Calu3 (cell line): ENCODE measurements around the gene TRIM67. TPM values are rescaled to one million over a fixed set of nuclear protein-coding genes. Genes with fewer than 3 reads are reported as not detected.
A peak's percentile ranks its signal among the peaks of the same experiment; 100 is the strongest.

Experiments
- BruUV-seq: library from RNA; stranded (reverse); fragments of 400-500 nt; replicated peaks from 2 replicates; lab custom pipeline; 2021; lab: Mats Ljungman, UMichigan
- CTCF ChIA-PET: fragments of 300-600 bp; sonication (Branson Sonifier 250); formaldehyde crosslinking; loops from one replicate; lab custom pipeline; 2022; ENCODE audit warnings: antibody characterized with exemption; lab: Charles Lee
- DNase-seq: peaks from one replicate; pipeline ENCODE4 v3.0.0; 2022
- H3K27ac Mint-ChIP-seq: one replicate; pipeline ENCODE4 v1.8.0; 2022; ENCODE audit warnings: mixed read lengths; ENCODE audit not compliant: unreplicated experiment
- H3K27me3 Mint-ChIP-seq: one replicate; pipeline ENCODE4 v1.8.0; 2022; ENCODE audit warnings: mixed read lengths; ENCODE audit not compliant: unreplicated experiment
- H3K36me3 Mint-ChIP-seq: one replicate; pipeline ENCODE4 v1.8.0; 2022; ENCODE audit warnings: mild to moderate bottlenecking, moderate library complexity, mixed read lengths; ENCODE audit not compliant: insufficient read depth, unreplicated experiment
- H3K4me1 Mint-ChIP-seq: one replicate; pipeline ENCODE4 v1.8.0; 2022; ENCODE audit warnings: mild to moderate bottlenecking, low read depth, mixed read lengths; ENCODE audit not compliant: unreplicated experiment
- H3K4me3 Mint-ChIP-seq: one replicate; pipeline ENCODE4 v1.8.0; 2022; ENCODE audit warnings: mild to moderate bottlenecking, low read depth, moderate library complexity, mixed read lengths; ENCODE audit not compliant: unreplicated experiment
- H3K9me3 Mint-ChIP-seq: one replicate; pipeline ENCODE4 v1.8.0; 2022; ENCODE audit warnings: low read depth, mixed read lengths; ENCODE audit not compliant: unreplicated experiment
- intact Hi-C: fragments of 100-400 bp; cut with micrococcal nuclease; formaldehyde crosslinking; loops from one replicate; pipeline ENCODE4 v1.10.0; 2022; ENCODE audit not compliant: unreplicated experiment
- total RNA-seq: library from RNA; stranded (reverse); gene quantifications from 2 replicates; pipeline ENCODE4 v1.2.3, GENCODE V29; 2022
- TF ChIP-seq, protein P1 (sequence below): fragments of 200-600 bp; IDR thresholded peaks from one replicate; pipeline ENCODE4 v1.8.0; 2022; ENCODE audit warnings: antibody characterized with exemption; ENCODE audit not compliant: unreplicated experiment

Gene TRIM67
- total RNA-seq, 1 experiment from 2014 or later: 0.09 TPM

- Mint-ChIP-seq H3K4me1 (peaks cover 35% of the 10 kb centered on the region), H3K36me3 (no peaks in the 10 kb centered on the region), H3K27me3 (peaks cover 27% of the 10 kb centered on the region), H3K4me3 (no peak overlapping the region), H3K27ac (no peak overlapping the region), H3K9me3 (no peaks in the 10 kb centered on the region)
- CTCF ChIA-PET: interaction anchor here (1.0 to 1.8 kb wide), 3 partner anchors 14 to 215 kb away, joined by 3 to 7 read pairs (median 6); partner anchors contain the start of genes ARV1 and TTC13
- BruUV-seq: no TSS peak
- intact Hi-C loops: loop anchor here (2.0 to 10.0 kb wide), 2 partner anchors 55 to 159 kb away; no protein-coding TSS in a partner anchor
- DNase-seq: no peak
- TF ChIP-seq, protein P1, sequence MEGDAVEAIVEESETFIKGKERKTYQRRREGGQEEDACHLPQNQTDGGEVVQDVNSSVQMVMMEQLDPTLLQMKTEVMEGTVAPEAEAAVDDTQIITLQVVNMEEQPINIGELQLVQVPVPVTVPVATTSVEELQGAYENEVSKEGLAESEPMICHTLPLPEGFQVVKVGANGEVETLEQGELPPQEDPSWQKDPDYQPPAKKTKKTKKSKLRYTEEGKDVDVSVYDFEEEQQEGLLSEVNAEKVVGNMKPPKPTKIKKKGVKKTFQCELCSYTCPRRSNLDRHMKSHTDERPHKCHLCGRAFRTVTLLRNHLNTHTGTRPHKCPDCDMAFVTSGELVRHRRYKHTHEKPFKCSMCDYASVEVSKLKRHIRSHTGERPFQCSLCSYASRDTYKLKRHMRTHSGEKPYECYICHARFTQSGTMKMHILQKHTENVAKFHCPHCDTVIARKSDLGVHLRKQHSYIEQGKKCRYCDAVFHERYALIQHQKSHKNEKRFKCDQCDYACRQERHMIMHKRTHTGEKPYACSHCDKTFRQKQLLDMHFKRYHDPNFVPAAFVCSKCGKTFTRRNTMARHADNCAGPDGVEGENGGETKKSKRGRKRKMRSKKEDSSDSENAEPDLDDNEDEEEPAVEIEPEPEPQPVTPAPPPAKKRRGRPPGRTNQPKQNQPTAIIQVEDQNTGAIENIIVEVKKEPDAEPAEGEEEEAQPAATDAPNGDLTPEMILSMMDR: no peak
Measured at GRCh38 chr1:231193710-231194340, 32.0 kb downstream of the TRIM67 start.

DNA sequence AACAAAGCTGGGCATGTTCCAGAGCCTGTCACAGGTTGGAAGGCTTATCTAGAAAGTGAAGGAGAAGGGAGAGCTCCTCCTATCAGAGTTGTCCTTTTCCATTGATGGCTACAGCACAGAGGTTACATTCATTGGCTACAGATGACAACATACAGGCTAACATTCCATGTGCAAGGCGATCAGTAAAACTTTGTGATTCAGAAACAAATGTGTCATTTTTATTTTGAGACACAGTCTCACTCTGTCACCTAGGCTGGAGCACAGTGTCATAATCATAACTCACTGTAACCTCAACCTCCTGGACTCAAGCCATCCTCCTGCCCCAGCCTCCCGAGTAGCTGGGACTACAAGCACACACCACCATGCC, 32.6 kb downstream of the TRIM67 start:
- H3K36me3 Mint-ChIP-seq: no peaks in the 10 kb centered on the region
- intact Hi-C loops: loop anchor here (2.0 to 10.0 kb wide), 2 partner anchors 56 to 160 kb away; no protein-coding TSS in a partner anchor
- H3K4me3 Mint-ChIP-seq: no peak overlapping the region
- no peak overlapping the region for H3K27ac Mint-ChIP-seq
- TF ChIP-seq, protein P1: no peak
- BruUV-seq: no TSS peak
- H3K9me3 Mint-ChIP-seq: no peaks in the 10 kb centered on the region
- peaks cover 21% of the 10 kb centered on the region for H3K27me3 Mint-ChIP-seq
- DNase-seq: no peak
- peaks cover 35% of the 10 kb centered on the region for H3K4me1 Mint-ChIP-seq
- CTCF ChIA-PET: interaction anchor here (0.6 to 1.8 kb wide), 6 partner anchors 13 to 336 kb away, joined by 3 to 7 read pairs (median 4); partner anchors contain the start of genes ARV1 and TTC13

DNA sequence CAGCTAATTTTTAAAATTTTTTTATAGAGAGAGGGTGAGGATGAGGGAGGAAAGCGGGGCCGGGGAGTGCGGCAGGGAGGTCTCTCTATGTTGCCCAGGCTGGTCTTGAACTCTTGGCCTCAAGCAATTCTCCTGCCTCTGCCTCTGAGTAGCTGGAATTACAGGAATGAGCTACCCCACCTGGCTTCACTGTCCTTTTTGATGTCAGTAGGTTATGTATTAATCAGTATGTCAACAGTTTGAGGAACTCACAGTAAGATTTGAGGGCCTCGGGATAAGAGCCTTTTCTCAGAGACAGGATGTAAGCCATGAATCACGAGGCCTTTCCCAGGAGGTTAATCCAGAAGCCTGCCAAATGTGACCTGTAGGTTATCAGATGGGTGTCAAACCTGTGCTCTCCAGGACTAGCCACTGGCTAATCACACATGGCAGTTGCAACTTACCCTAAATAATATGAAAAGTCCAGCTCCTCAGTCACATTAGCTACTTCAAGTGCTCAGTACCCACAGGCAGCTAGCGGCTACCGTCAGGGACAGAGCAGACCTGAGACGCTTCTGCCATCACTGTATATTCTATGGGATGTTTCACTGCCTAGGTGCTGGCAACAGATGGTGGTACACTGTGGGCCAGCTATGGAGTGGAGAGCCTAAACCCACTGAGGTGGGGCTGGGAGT, 33.1 kb downstream of the TRIM67 start:
- peak; percentile 58 for DNase-seq
- Mint-ChIP-seq H3K36me3 (no peaks in the 10 kb centered on the region), H3K27me3 (peaks cover 16% of the 10 kb centered on the region), H3K4me1 (peaks cover 35% of the 10 kb centered on the region), H3K9me3 (no peaks in the 10 kb centered on the region), H3K4me3 (no peak overlapping the region), H3K27ac (peak overlapping the region; percentile 19)
- BruUV-seq: no TSS peak
- intact Hi-C loops: loop anchor here (2.0 to 10.0 kb wide), 2 partner anchors 56 to 160 kb away; no protein-coding TSS in a partner anchor
- TF ChIP-seq, protein P1: no peak
- CTCF ChIA-PET: interaction anchor here (0.6 to 1.8 kb wide), 9 partner anchors 12 to 337 kb away, joined by 3 to 7 read pairs (median 3); partner anchors contain the start of genes ARV1 and TTC13

GRCh38 chr1:231196307-231196706, 34.4 kb downstream of the TRIM67 start:
- no peak for DNase-seq
- H3K4me1 Mint-ChIP-seq: peaks cover 35% of the 10 kb centered on the region
- intact Hi-C loops: loop anchor here (10.0 kb wide), 1 partner anchor 162 kb away; no protein-coding TSS in a partner anchor
- TF ChIP-seq, protein P1: no peak
- no TSS peak for BruUV-seq
- CTCF ChIA-PET: interaction anchor here (1.3 kb wide), 2 partner anchors 20 to 129 kb away, joined by 3 read pairs; no protein-coding TSS in a partner anchor
- H3K9me3 Mint-ChIP-seq: no peaks in the 10 kb centered on the region
- H3K27ac Mint-ChIP-seq: no peak overlapping the region
- no peak overlapping the region for H3K4me3 Mint-ChIP-seq
- H3K36me3 Mint-ChIP-seq: no peaks in the 10 kb centered on the region
- H3K27me3 Mint-ChIP-seq: peaks cover 16% of the 10 kb centered on the region
